Prostate gland (tissue), 2 donors: ENCODE data around the gene SMYD3.

Experiments used
- POLR2AphosphoS5 ChIP-seq: sonication (generic); formaldehyde crosslinking; IDR thresholded peaks from one replicate; pipeline ENCODE4 v1.6.1; 2017; ENCODE audit warnings: antibody characterized with exemption
- TF ChIP-seq, protein P1 (sequence below), 4 experiments: fragments of 200-600 bp in 2 of 4; fragments of 450-650 bp in 2 of 4; sonication (generic) in 2 of 4; IDR thresholded peaks; 1 replicate in 3 of 4; 2 replicates in 1 of 4; pipeline ENCODE4 v1.5.1; 2016 to 2019; ENCODE audit warnings: antibody characterized with exemption in 4 of 4, mild to moderate bottlenecking in 2 of 4, moderate library complexity in 2 of 4

DNA sequence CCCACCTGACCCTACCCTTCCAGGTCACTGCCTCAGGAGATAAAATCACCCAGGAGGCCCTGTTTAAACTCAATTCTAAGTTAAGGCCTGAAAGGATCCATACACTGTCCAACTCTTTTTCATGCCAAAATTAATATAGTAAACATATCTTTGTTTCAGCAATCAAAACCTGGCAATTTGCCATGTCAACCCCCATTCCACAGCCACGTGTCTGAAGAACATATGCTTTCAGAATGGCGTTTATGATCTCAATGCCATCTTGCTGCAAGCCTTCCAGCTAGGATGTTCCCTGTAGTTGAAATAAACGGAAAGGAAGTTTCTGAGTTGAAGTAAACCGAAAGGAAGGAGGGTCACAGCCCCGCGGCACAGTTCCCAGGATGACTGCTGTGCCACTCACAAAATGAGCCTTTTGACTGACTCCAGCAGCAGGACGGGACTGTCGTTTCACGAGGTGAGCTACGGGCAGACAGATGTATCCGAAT lies 472.0 kb downstream of the SMYD3 start:
- TF ChIP-seq, protein P1, sequence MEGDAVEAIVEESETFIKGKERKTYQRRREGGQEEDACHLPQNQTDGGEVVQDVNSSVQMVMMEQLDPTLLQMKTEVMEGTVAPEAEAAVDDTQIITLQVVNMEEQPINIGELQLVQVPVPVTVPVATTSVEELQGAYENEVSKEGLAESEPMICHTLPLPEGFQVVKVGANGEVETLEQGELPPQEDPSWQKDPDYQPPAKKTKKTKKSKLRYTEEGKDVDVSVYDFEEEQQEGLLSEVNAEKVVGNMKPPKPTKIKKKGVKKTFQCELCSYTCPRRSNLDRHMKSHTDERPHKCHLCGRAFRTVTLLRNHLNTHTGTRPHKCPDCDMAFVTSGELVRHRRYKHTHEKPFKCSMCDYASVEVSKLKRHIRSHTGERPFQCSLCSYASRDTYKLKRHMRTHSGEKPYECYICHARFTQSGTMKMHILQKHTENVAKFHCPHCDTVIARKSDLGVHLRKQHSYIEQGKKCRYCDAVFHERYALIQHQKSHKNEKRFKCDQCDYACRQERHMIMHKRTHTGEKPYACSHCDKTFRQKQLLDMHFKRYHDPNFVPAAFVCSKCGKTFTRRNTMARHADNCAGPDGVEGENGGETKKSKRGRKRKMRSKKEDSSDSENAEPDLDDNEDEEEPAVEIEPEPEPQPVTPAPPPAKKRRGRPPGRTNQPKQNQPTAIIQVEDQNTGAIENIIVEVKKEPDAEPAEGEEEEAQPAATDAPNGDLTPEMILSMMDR (IDR thresholded peaks at IDR 0.05): no peak
- no peak for TF ChIP-seq POLR2AphosphoS5
